Fibroblast of lung (primary cell): Measurements from ENCODE around the gene LTO1. TPM values are rescaled to one million over a fixed set of nuclear protein-coding genes. Genes with fewer than 3 reads are reported as not detected.

Source experiments
- DNase-seq, 2 donors: peaks; one replicate each; pipeline versions ENCODE4 v3.0.0 to v3.0.0-alpha.2; 2010; ENCODE audit warnings: low read depth in 2 of 2
- H2AFZ ChIP-seq: 2 replicates; pipeline ENCODE4 v1.5.1; 2012; ENCODE audit warnings: low read length, control low read depth, inconsistent platforms
- H3K27ac ChIP-seq: 2 replicates; pipeline ENCODE4 v1.5.1; 2011; ENCODE audit warnings: low read length, control low read depth; ENCODE audit not compliant: insufficient read depth
- H3K27me3 ChIP-seq: 2 replicates; pipeline ENCODE4 v1.5.1; 2011; ENCODE audit warnings: mild to moderate bottlenecking, low read length; ENCODE audit not compliant: control insufficient read depth, insufficient read depth
- H3K36me3 ChIP-seq: 2 replicates; pipeline ENCODE4 v1.5.1; 2011; ENCODE audit warnings: low read length; ENCODE audit not compliant: control insufficient read depth, insufficient read depth
- H3K4me1 ChIP-seq: 2 replicates; pipeline ENCODE4 v1.5.1; 2011; ENCODE audit warnings: low read length; ENCODE audit not compliant: control insufficient read depth, insufficient read depth; ENCODE audit errors: extremely low read depth
- H3K4me2 ChIP-seq: 2 replicates; pipeline ENCODE4 v1.5.1; 2011; ENCODE audit warnings: low read length, control low read depth; ENCODE audit not compliant: insufficient read depth; ENCODE audit errors: extremely low read depth
- H3K4me3 ChIP-seq, 4 experiments: fragments of 200-600 bp in 1 of 4; sonication (generic) in 1 of 4; replicated peaks in 1 of 4; 2 replicates each; pipeline ENCODE4 v1.5.1; 2011 to 2016; ENCODE audit warnings: low read length in 4 of 4, low read depth in 3 of 4, mild to moderate bottlenecking in 3 of 4, control low read depth in 2 of 4, inconsistent platforms in 1 of 4, mixed read lengths in 1 of 4; ENCODE audit not compliant: insufficient read depth in 1 of 4; ENCODE audit errors: control extremely low read depth in 1 of 4
- H3K79me2 ChIP-seq: 2 replicates; pipeline ENCODE4 v1.5.1; 2012; ENCODE audit warnings: mild to moderate bottlenecking, low read length, inconsistent platforms; ENCODE audit not compliant: control insufficient read depth, insufficient read depth
- H3K9ac ChIP-seq: 2 replicates; pipeline ENCODE4 v1.5.1; 2011; ENCODE audit warnings: mild to moderate bottlenecking, low read length, control low read depth; ENCODE audit not compliant: insufficient read depth
- H3K9me3 ChIP-seq: 2 replicates; pipeline ENCODE4 v1.5.1; 2012; ENCODE audit warnings: low read depth, low read length; ENCODE audit not compliant: control insufficient read depth, insufficient read depth
- H4K20me1 ChIP-seq: 2 replicates; pipeline ENCODE4 v1.5.1; 2011; ENCODE audit warnings: low read length; ENCODE audit not compliant: control insufficient read depth, insufficient read depth; ENCODE audit errors: extremely low read depth
- EZH2 ChIP-seq: IDR thresholded peaks from 2 replicates; pipeline ENCODE4 v1.5.1; 2012; ENCODE audit warnings: low read length, control low read depth, mild to moderate bottlenecking; ENCODE audit errors: missing control alignments
- polyA plus RNA-seq, 2 donors: library from polyadenylated mRNA; depleted of rRNA in 1 of 2; stranded (reverse) in 1 of 2; unstranded in 1 of 2; fragments of >200 nt; gene quantifications; 2 replicates each; pipeline ENCODE4 v1.2.1, GENCODE V29; 2011 to 2012; ENCODE audit warnings: missing spikeins in 1 of 2
- total RNA-seq: library from RNA; depleted of rRNA; stranded (reverse); fragments of >200 nt; gene quantifications from 2 replicates; pipeline ENCODE4 v1.2.1, GENCODE V29; 2014
- TF ChIP-seq, protein P1 (sequence below), 2 donors: IDR thresholded peaks in 1 of 2; conservative IDR thresholded peaks in 1 of 2; 1 replicate in 1 of 2; 2 replicates in 1 of 2; pipeline ENCODE4 v1.5.1; 2011 to 2012; ENCODE audit warnings: low read length in 2 of 2, control low read depth in 1 of 2, inconsistent platforms in 1 of 2, low read depth in 1 of 2, mild to moderate bottlenecking in 1 of 2

The LTO1 gene
- total and polyA plus RNA-seq, 2 donors (not counting 1 experiment from before 2014, with no cell fraction given) = 18.1 to 25.4 TPM

DNA sequence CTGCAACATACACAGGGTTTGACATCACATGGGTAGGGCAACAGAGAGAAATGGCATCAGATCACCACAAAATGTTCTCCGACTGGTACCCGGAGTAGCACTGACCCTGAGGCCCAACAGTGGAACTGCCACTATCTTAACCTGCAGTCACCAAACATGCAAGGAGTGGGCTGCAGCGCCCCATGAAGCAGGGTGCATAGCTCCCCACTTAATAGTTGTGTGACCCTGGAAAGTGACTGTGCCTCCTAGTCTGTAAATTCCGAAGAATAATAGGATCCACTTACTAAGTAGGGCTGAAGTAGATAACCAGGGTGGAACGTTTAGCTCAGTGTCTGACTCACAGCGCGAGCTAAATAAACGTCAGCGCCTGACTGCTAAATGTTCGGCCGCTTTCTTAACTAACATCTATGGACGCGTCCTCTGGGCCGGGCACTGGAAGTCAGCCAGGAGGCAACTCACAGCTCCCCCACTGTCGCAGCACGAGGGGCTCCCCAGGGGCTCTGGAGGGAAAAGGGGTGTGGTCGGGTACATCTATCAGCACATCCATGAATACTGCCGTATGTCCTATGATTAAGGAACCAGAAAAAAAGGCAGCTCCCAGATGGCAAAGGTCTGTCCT is 777 bp downstream of the LTO1 start:
- peaks cover 28% of the 10 kb centered on the region for H3K79me2 ChIP-seq
- H3K36me3 ChIP-seq = peaks cover 2% of the 10 kb centered on the region
- peak overlapping the region; percentile 99 for H3K4me2 ChIP-seq
- no peak overlapping the region for H2AFZ ChIP-seq
- H3K27ac ChIP-seq = peak overlapping the region; percentile 99
- H3K27me3 ChIP-seq = no peaks in the 10 kb centered on the region
- no peaks in the 10 kb centered on the region for H4K20me1 ChIP-seq
- DNase-seq = peak; percentile 86 to 88
- H3K4me1 ChIP-seq = peaks cover 10% of the 10 kb centered on the region
- peak overlapping the region; percentile 99 for H3K9ac ChIP-seq
- H3K4me3 ChIP-seq = peak overlapping the region; percentile 76 to 100 (median 96)
- no peaks in the 10 kb centered on the region for H3K9me3 ChIP-seq
- TF ChIP-seq EZH2 = no peak
- TF ChIP-seq, protein P1, sequence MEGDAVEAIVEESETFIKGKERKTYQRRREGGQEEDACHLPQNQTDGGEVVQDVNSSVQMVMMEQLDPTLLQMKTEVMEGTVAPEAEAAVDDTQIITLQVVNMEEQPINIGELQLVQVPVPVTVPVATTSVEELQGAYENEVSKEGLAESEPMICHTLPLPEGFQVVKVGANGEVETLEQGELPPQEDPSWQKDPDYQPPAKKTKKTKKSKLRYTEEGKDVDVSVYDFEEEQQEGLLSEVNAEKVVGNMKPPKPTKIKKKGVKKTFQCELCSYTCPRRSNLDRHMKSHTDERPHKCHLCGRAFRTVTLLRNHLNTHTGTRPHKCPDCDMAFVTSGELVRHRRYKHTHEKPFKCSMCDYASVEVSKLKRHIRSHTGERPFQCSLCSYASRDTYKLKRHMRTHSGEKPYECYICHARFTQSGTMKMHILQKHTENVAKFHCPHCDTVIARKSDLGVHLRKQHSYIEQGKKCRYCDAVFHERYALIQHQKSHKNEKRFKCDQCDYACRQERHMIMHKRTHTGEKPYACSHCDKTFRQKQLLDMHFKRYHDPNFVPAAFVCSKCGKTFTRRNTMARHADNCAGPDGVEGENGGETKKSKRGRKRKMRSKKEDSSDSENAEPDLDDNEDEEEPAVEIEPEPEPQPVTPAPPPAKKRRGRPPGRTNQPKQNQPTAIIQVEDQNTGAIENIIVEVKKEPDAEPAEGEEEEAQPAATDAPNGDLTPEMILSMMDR (conservative IDR thresholded peaks at IDR 0.05 in 1 of 2, IDR thresholded peaks at IDR 0.05 in 1 of 2; ENCODE audit: low read depth in 1 of 2, low read length in 2 of 2) = no peak

DNA sequence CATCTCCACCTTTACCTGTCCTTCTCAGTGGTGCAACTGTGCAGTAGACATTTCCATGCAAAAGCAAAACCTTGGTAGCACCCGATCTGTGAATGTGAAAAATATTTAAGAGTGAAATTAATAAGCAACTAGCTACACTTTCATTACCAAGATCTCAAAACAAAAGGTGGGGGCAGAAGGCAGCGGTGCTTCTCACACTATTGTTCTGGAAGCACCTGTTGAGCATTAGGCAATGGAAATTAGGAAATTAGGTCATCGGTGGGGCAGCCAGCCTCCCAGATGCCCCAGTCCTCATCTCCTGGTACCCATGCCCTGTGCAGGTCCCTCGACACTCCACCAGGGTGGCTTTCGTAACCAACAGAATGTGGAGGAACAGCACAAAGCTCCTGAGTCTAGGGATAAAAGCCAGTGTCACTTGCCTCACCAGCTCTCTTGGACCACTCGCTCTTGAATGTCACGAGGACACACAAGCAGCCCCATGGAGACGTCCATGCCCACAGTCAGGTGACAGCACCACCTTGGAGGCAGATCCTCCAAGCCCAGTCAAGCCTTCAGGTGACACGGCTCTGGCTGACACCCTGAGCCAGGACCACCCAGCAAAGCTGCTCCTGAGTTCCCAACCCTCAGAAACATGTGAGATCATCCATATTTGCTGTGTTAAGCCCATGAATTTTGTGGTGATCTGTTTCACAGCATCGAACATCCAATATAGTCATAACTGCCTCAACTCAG is 3.3 kb downstream of the LTO1 start:
- Histone ChIP-seq H3K9me3 (no peaks in the 10 kb centered on the region), H3K36me3 (peaks cover 2% of the 10 kb centered on the region), H2AFZ (no peak overlapping the region), H3K4me3 (no peak overlapping the region), H3K4me1 (peaks cover 10% of the 10 kb centered on the region), H3K79me2 (peaks cover 31% of the 10 kb centered on the region), H3K27me3 (no peaks in the 10 kb centered on the region), H4K20me1 (no peaks in the 10 kb centered on the region), H3K9ac (no peak overlapping the region), H3K4me2 (no peak overlapping the region), H3K27ac (no peak overlapping the region)
- no peak for TF ChIP-seq EZH2
- TF ChIP-seq, protein P1 (conservative IDR thresholded peaks at IDR 0.05 in 1 of 2, IDR thresholded peaks at IDR 0.05 in 1 of 2; ENCODE audit: low read depth in 1 of 2, low read length in 2 of 2) = no peak
- DNase-seq = no peak

DNA sequence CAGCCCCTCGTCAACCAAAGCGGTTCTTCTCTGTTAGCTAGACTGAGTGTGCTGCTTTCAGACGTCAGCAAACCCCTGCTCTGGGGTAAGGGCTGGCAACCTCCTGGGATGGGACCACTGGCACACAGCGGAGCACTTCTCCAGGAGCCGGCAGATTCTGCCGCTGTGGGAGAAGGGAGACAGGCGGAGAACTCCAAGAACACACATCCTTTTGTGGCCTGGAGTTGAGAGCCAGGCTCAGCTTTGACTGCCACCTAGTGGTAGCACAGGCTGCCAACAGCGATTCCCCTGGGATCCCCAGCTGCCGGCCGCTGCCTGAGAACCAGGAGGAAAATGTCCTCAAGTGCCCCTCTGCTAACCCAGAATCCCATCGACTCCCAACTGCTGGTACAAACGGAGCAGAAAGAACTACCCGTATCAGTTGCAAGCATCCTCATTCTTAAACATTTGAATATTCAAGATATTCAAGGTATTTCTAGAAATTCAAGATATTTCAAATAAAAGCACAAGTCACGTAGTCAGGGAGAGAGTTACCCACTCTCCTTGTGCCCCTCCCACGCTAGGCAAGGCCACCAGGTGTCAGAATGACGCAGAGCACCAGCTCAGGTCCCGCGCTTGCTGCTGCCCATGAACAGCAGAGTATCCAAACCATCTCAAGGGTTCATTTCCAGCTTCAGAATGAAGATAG is 4.9 kb downstream of the LTO1 start:
- TF ChIP-seq, protein P1 (conservative IDR thresholded peaks at IDR 0.05 in 1 of 2, IDR thresholded peaks at IDR 0.05 in 1 of 2; ENCODE audit: low read depth in 1 of 2, low read length in 2 of 2) = peak; percentile 93 to 94
- TF ChIP-seq EZH2 = no peak
- peak; percentile 71 to 88 for DNase-seq
- peaks cover 6% of the 10 kb centered on the region for H3K36me3 ChIP-seq
- H3K27ac ChIP-seq = no peak overlapping the region
- peaks cover 10% of the 10 kb centered on the region for H3K4me1 ChIP-seq
- H3K9me3 ChIP-seq = no peaks in the 10 kb centered on the region
- peak overlapping the region; percentile 63 for H3K4me2 ChIP-seq
- H3K27me3 ChIP-seq = no peaks in the 10 kb centered on the region
- peaks cover 31% of the 10 kb centered on the region for H3K79me2 ChIP-seq
- H3K9ac ChIP-seq = no peak overlapping the region
- no peak overlapping the region for H3K4me3 ChIP-seq
- no peak overlapping the region for H2AFZ ChIP-seq
- H4K20me1 ChIP-seq = no peaks in the 10 kb centered on the region
